ENCODE data around the gene NDC1.
"Not testable (repeated sequence)": the region's sequence is repeated elsewhere in the genome, so short reads cannot be mapped to it uniquely, and the experiment has no call there.

Gene NDC1

GRCh38 chr1:53822931-53823330 lies 15.2 kb downstream of the NDC1 start:
- DNase-seq: no peak

GRCh38 chr1:53821380-53821779 lies 16.7 kb downstream of the NDC1 start:
- no peak for DNase-seq

- DNase-seq: no peak
Measured at GRCh38 chr1:53819387-53819786, 18.7 kb downstream of the NDC1 start.

GRCh38 chr1:53816584-53816983 lies 21.5 kb downstream of the NDC1 start:
- DNase-seq: not testable (repeated sequence)

GRCh38 chr1:53815484-53815883 lies 22.6 kb downstream of the NDC1 start:
- DNase-seq: not testable (repeated sequence)

- no peak for DNase-seq
Measured at GRCh38 chr1:53811414-53811851, 26.7 kb downstream of the NDC1 start.

GRCh38 chr1:53810497-53810896 lies 27.6 kb downstream of the NDC1 start:
- DNase-seq: no peak

GRCh38 chr1:53810007-53810406 lies 28.1 kb downstream of the NDC1 start:
- no peak for DNase-seq

GRCh38 chr1:53807916-53808315 lies 30.2 kb downstream of the NDC1 start:
- DNase-seq: no peak

- DNase-seq: no peak
Measured at GRCh38 chr1:53804791-53805505, 33.1 kb downstream of the NDC1 start.

- no peak for DNase-seq
Measured at GRCh38 chr1:53804181-53804580, 33.9 kb downstream of the NDC1 start.

- no peak for DNase-seq
Measured at GRCh38 chr1:53800621-53801020, 37.5 kb downstream of the NDC1 start.

GRCh38 chr1:53799141-53799540 lies 39.0 kb downstream of the NDC1 start:
- DNase-seq: no peak

GRCh38 chr1:53792806-53793205 lies 45.3 kb downstream of the NDC1 start:
- no peak for DNase-seq

- no peak for DNase-seq
Measured at GRCh38 chr1:53787655-53788054, 50.4 kb downstream of the NDC1 start.

GRCh38 chr1:53783056-53783455 lies 55.0 kb downstream of the NDC1 start:
- no peak for DNase-seq

GRCh38 chr1:53781654-53782053 lies 56.4 kb downstream of the NDC1 start:
- DNase-seq: no peak

- DNase-seq: no peak
Measured at GRCh38 chr1:53777272-53777671, 60.8 kb downstream of the NDC1 start.

GRCh38 chr1:53771648-53772047 lies 66.4 kb downstream of the NDC1 start:
- no peak for DNase-seq

GRCh38 chr1:53769780-53770179 lies 68.3 kb downstream of the NDC1 start:
- no peak for DNase-seq

- no peak for DNase-seq
Measured at GRCh38 chr1:53769184-53769583, 68.9 kb downstream of the NDC1 start.

GRCh38 chr1:53766831-53767405 lies 71.2 kb downstream of the NDC1 start:
- DNase-seq: no peak

- no peak for DNase-seq
Measured at GRCh38 chr1:53766194-53766742, 71.8 kb downstream of the NDC1 start.

- DNase-seq: no peak
Measured at GRCh38 chr1:53765657-53766056, 72.4 kb downstream of the NDC1 start.

- DNase-seq: no peak
Measured at GRCh38 chr1:53763911-53764310, 74.2 kb downstream of the NDC1 start.
